Stimulated activated memory B cell treated with anti-CD40 and anti-IgM and Interleukin-4, amounts not matched to agents 10 μg/mL and 1 μg/mL and 100 μg/mL, for 72 hours (primary cell): Measurements from ENCODE around the gene TMCO4.

Experiments used
- ATAC-seq: fragments of 150-1000 bp; cut with Tn5 transposase; 2 replicates; pipeline ENCODE4 v1.10.0; 2021
- H3K27ac Mint-ChIP-seq: one replicate; pipeline ENCODE4 v1.8.0; 2022; ENCODE audit warnings: mild to moderate bottlenecking, mixed read lengths
- H3K27me3 Mint-ChIP-seq: one replicate; pipeline ENCODE4 v1.8.0; 2022; ENCODE audit warnings: mixed read lengths
- H3K36me3 Mint-ChIP-seq: one replicate; pipeline ENCODE4 v1.8.0; 2022; ENCODE audit warnings: mixed read lengths
- H3K4me1 Mint-ChIP-seq: one replicate; pipeline ENCODE4 v1.8.0; 2022; ENCODE audit warnings: mixed read lengths
- H3K4me3 Mint-ChIP-seq: one replicate; pipeline ENCODE4 v1.8.0; 2022; ENCODE audit warnings: mild to moderate bottlenecking, moderate library complexity, mixed read lengths
- H3K9me3 Mint-ChIP-seq: one replicate; pipeline ENCODE4 v1.8.0; 2022; ENCODE audit warnings: mixed read lengths

TMCO4 gene

DNA sequence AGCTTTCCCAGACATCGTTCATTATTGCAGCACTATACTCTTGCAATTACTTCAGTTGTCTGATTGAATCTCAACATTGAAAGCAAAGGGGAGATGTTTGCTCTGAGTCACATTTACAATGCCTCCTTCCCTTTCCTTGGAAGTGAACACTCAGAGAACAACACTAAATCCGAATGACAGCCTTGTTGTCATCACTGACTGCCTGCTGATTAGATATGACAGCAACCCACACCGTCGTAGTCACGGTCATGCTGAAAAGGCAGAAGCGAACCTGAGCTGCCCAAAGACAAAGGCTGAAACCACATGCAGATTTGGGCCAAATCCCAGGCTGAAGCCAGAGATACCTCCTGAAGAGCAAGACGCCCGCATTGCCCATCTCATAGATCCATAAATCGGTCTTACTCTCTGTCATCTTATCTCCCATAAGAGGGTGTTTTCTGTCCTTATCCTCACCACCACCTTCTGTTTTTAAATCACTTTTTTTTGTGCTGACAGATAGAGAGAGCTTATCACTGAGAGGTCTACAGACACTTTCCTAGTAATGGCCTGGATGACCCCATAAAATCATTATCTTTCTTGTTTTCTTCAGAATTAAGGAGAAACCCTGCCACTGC, 47.5 kb downstream of the TMCO4 start:
- no peak for ATAC-seq
- no peaks in the 10 kb centered on the region for H3K4me1 Mint-ChIP-seq
- peaks cover 60% of the 10 kb centered on the region for H3K36me3 Mint-ChIP-seq
- H3K4me3 Mint-ChIP-seq, result no peak overlapping the region
- no peaks in the 10 kb centered on the region for H3K27me3 Mint-ChIP-seq
- peaks cover 3% of the 10 kb centered on the region for H3K9me3 Mint-ChIP-seq
- H3K27ac Mint-ChIP-seq, result no peak overlapping the region

DNA sequence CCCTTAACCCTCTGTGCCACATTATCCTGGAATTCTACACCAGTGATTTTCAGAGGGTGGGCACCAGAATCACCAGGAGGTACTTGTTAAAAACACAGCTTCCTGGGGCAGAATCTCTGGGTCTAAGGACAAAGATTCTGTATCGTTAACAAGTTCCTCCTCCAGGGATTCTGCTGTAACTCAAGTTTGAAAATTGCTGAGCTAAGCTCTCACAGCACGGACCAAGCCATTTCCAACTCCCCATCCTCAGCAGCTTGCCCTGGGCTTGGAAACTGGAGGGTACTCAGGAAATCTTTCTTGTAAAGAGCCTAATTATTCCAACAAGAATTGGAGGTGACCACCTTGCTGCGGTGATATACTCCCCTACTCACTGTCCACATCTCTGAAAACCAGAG, 48.8 kb downstream of the TMCO4 start:
- H3K36me3 Mint-ChIP-seq, result peaks cover 64% of the 10 kb centered on the region
- no peak overlapping the region for H3K4me3 Mint-ChIP-seq
- no peaks in the 10 kb centered on the region for H3K27me3 Mint-ChIP-seq
- no peak overlapping the region for H3K27ac Mint-ChIP-seq
- peaks cover 3% of the 10 kb centered on the region for H3K9me3 Mint-ChIP-seq
- no peak for ATAC-seq
- no peaks in the 10 kb centered on the region for H3K4me1 Mint-ChIP-seq

DNA sequence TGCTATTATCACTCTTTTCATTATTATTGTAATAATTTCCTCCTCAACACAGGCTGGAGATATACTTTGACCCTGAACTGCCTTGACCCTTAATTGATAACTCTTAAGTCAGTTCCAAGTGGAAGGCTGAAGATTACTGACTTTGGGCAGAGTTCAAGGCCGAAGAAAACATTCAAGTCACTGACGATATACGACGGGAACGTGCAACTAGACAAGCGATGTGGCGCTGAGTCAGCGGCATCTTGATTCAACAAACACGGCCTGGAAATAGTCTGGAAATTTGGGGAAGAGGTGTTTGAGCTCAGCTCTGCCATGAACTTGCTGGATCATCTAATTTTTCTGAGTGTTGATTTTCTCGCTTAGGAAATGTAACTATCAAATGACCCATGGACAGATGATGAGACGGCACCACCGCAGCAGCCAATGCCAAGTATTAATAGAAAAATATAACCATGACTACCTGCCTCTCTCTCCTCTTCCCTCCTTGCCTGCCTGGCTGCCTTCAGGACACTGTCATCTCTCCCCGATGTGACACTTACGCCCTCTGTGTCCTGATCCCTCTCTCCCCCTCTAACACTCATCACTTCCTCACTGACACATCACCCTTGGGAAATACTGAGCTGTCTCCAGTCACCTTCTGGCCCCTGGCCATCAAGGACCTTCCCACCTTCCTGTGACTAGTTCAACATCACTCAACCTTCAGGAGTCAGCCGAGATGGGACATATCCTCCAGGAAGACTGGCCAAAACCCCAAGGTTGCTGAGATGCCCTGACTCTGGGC, 49.4 kb downstream of the TMCO4 start:
- H3K4me1 Mint-ChIP-seq, result no peaks in the 10 kb centered on the region
- no peak for ATAC-seq
- peaks cover 64% of the 10 kb centered on the region for H3K36me3 Mint-ChIP-seq
- H3K27ac Mint-ChIP-seq, result no peak overlapping the region
- no peaks in the 10 kb centered on the region for H3K27me3 Mint-ChIP-seq
- peaks cover 3% of the 10 kb centered on the region for H3K9me3 Mint-ChIP-seq
- no peak overlapping the region for H3K4me3 Mint-ChIP-seq

DNA sequence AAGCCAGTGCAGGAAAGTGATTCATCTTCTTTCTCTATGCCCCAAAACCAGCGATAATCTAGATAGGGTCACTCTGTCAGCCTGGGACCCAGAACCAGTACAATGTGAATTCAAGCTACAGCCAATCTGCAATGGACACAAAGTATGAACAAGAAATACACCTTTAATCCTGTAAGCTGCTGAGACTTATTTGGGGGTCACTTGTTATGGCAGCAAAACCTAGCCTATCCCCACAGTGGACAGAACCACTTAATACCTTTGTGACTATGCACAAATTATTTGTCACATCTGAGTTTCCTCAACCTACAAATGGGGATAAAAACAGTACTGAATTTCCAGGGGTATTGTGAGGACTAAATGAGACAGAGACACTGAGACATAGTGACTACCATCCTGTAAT, 50.0 kb downstream of the TMCO4 start:
- Mint-ChIP-seq H3K9me3 (peaks cover 3% of the 10 kb centered on the region), H3K4me1 (no peaks in the 10 kb centered on the region), H3K27ac (no peak overlapping the region), H3K27me3 (no peaks in the 10 kb centered on the region), H3K4me3 (no peak overlapping the region), H3K36me3 (peaks cover 67% of the 10 kb centered on the region)
- ATAC-seq, result no peak

DNA sequence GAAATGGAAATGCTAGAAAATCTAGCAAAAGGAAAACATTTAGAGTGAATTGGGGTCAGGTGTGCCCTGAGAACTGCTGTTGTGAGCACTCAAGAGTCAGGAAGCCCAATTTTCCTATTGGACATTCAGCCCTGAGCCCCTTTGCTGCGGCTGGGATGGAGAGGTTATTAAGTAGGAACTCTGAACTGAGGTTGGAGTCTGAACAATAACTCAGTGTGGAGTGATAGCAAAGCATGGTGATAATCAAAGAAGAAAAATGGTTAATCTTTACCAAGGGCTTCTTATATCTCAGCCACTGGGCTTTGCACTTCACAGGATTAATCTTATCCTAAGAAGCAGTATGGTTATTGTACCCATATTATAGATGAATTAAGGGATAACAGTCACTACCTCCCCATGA, 52.0 kb downstream of the TMCO4 start:
- no peak for ATAC-seq
- Mint-ChIP-seq H3K27ac (no peak overlapping the region), H3K4me3 (no peak overlapping the region), H3K4me1 (no peaks in the 10 kb centered on the region), H3K9me3 (peaks cover 3% of the 10 kb centered on the region), H3K36me3 (peaks cover 80% of the 10 kb centered on the region), H3K27me3 (no peaks in the 10 kb centered on the region)

DNA sequence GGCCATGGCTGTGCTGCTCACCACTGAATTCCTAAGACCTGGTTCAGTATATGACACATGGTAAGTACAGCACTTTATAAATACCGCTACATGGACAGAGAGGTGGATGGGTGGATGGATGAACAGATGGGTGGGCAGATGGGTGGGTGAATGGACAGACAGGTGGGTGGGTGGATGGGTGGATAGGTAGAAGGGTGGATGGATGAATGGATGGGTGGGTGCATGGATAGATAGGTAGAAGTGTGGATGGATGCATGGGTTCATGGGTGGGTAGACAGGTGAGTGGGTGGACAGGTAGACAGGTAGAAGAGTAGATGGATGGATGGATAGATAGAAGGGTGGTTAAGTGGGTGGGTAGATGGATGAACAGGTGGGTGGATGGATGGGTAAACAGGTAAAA, 54.8 kb downstream of the TMCO4 start:
- H3K36me3 Mint-ChIP-seq, result peaks cover 72% of the 10 kb centered on the region
- H3K4me1 Mint-ChIP-seq, result no peaks in the 10 kb centered on the region
- H3K4me3 Mint-ChIP-seq, result no peak overlapping the region
- H3K27ac Mint-ChIP-seq, result no peak overlapping the region
- no peaks in the 10 kb centered on the region for H3K27me3 Mint-ChIP-seq
- no peak for ATAC-seq
- peaks cover 3% of the 10 kb centered on the region for H3K9me3 Mint-ChIP-seq

DNA sequence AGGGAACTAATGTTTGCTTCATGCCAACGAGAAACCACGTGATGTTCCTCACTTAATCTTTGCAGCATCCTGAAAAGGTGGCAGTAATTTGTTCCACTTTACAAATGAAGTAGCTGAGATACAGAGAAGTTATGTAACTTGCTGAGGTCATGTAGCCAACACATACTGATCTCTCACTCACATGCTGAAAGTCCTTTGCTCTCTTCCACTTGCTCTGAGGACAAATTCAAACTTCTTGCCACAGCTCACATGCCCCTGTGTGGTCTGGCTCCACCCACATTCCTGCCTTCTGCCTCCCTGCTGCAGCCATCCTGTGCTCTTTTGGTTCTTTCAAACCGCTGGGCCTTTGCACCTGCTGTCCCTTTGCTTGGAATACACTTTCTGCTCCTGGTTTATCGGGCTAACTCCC, 55.4 kb downstream of the TMCO4 start:
- no peaks in the 10 kb centered on the region for H3K27me3 Mint-ChIP-seq
- no peaks in the 10 kb centered on the region for H3K4me1 Mint-ChIP-seq
- ATAC-seq, result no peak
- H3K4me3 Mint-ChIP-seq, result no peak overlapping the region
- H3K27ac Mint-ChIP-seq, result no peak overlapping the region
- H3K9me3 Mint-ChIP-seq, result peaks cover 3% of the 10 kb centered on the region
- peaks cover 72% of the 10 kb centered on the region for H3K36me3 Mint-ChIP-seq

DNA sequence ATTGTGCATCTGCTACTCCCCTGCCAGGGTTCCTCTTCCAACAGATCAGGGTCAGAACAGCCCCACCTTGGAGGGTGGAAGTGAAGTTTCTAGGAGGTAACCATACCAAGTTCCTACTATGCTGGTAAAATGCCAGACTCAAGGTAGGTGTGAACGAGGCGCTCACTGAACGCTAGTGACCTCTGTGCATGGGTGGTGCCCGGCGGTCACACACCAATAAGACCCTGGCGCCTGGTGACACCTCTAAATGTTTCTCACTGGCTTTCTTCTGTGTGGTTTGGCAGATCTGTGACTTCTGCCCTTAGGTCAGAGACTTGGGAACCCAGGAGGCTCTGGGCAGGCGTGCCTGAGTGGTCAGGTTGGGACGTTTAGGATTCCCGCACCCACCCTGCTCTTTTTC, 55.9 kb downstream of the TMCO4 start:
- Mint-ChIP-seq H3K27me3 (no peaks in the 10 kb centered on the region), H3K4me3 (no peak overlapping the region), H3K36me3 (peaks cover 73% of the 10 kb centered on the region), H3K9me3 (peaks cover 3% of the 10 kb centered on the region), H3K27ac (no peak overlapping the region), H3K4me1 (no peaks in the 10 kb centered on the region)
- no peak for ATAC-seq

DNA sequence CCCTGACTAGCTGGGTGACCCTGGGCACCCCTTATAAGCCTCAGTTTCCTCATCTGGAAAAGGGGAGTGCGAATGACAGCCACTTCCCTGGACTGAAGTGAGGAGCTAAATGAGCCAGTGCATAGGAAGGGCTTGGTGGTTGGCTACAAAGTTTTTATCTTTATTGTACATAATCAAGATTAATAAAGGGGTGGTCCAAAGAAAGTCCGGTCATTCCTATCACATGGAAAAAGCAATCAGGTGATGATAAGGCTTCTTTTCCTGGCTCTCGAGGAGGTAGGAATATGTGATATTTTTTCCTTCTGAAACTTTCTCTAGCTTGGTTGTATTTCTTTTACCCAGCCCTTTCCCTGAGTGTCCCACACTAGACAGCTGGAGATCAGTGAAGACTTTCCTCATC, 56.5 kb downstream of the TMCO4 start:
- peaks cover 79% of the 10 kb centered on the region for H3K36me3 Mint-ChIP-seq
- H3K4me1 Mint-ChIP-seq, result no peaks in the 10 kb centered on the region
- H3K4me3 Mint-ChIP-seq, result no peak overlapping the region
- no peak overlapping the region for H3K27ac Mint-ChIP-seq
- no peak for ATAC-seq
- H3K9me3 Mint-ChIP-seq, result peaks cover 3% of the 10 kb centered on the region
- no peaks in the 10 kb centered on the region for H3K27me3 Mint-ChIP-seq

DNA sequence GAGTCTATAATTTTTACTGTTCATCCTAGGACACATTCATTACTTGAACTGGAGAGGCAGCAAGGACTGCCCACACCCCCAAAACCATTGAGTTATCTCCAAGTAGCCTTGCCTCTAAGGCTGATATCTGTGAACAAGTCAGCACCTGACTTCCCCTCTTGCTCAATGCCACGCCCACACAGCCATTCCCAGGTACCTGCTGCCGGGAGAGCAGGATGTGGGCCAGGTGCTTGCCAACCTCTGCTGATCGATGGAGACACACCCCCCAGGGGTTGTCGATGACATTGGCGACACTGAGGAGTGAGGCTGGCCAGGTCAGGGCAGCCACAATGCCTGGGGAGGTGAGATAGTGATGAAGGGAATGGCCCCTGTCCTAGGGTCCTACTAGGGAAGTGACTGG, 60.1 kb downstream of the TMCO4 start:
- H3K27me3 Mint-ChIP-seq, result no peaks in the 10 kb centered on the region
- no peak overlapping the region for H3K27ac Mint-ChIP-seq
- H3K9me3 Mint-ChIP-seq, result peaks cover 3% of the 10 kb centered on the region
- no peak for ATAC-seq
- H3K4me3 Mint-ChIP-seq, result no peak overlapping the region
- H3K4me1 Mint-ChIP-seq, result no peaks in the 10 kb centered on the region
- peaks cover 78% of the 10 kb centered on the region for H3K36me3 Mint-ChIP-seq

DNA sequence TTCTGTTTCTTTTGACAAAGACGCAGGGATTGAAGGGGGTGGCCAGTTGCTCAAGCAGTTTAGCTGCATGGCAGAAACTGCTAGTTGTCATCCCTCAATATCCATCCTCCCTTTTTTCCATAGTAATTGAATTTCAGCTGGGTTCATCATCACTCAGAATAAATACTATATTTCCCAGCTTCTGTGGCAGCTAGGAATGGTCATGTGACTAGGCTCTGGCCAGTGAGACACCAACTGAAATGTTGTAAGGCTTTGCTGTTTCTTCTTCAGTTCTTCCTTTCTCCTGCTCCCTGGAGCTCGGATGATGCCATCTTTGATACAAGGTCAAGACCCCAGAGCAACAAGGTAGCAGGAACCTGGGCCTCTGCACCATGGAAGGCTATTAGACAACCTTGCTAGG, 61.0 kb downstream of the TMCO4 start:
- Mint-ChIP-seq H3K36me3 (peaks cover 78% of the 10 kb centered on the region), H3K4me3 (no peak overlapping the region), H3K27me3 (no peaks in the 10 kb centered on the region), H3K27ac (no peak overlapping the region), H3K4me1 (no peaks in the 10 kb centered on the region), H3K9me3 (peaks cover 3% of the 10 kb centered on the region)
- no peak for ATAC-seq

DNA sequence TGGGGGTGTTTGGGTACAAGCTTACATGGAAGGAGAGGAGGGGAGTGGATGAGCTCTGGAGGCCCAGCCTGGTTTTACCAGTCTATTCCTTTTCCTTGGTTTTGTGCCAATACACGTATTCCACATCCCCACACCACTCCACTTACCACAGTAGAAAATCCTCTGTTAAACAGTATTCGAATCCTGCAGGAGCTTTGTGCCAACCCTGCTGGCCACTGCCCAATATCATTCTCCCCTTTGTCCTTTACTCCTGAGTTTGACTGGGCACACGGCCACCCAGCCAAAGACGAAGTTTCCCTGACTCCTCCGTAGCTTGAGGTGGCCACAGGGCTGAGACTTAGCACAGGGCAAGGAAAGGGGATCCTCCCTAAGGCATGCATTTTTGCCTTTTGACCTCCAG, 61.6 kb downstream of the TMCO4 start:
- Mint-ChIP-seq H3K9me3 (peaks cover 3% of the 10 kb centered on the region), H3K27ac (no peak overlapping the region), H3K4me1 (no peaks in the 10 kb centered on the region), H3K36me3 (peaks cover 81% of the 10 kb centered on the region), H3K27me3 (no peaks in the 10 kb centered on the region), H3K4me3 (no peak overlapping the region)
- no peak for ATAC-seq

DNA sequence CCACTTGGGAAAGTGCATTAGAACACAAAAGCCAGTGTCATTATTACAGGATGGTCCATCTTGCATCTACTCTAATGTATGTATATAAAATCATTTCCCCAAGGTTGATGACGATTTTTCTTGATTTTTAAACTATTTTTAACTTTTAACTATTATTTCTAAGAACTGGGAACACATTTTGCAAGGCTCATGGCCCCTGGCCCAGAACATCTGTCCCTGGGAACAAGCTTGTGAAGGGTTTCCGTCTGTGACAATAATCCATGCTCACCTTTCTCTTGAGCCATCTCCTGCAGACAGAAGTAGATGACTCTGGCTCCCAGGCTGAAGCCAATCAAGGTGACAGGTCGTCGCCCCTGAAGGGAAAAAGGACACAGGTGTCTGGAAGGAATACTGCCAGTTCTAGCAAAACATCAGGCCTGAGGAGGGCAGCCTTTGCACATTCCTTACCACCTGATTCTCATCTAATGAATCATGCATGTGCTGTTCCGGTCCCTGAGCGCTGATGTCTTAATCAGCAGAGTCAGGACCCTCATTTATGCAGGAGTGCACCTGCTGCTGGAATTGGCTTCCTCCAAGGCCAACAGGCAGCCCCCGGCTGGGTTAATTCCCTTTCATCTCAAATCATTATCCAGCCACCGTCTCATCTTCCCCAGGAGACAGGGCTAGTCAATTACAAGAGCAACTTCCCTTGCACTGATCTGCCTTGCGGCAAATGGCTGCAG, 62.5 kb downstream of the TMCO4 start:
- Mint-ChIP-seq H3K27me3 (no peaks in the 10 kb centered on the region), H3K36me3 (peaks cover 88% of the 10 kb centered on the region), H3K27ac (no peak overlapping the region), H3K9me3 (peaks cover 3% of the 10 kb centered on the region), H3K4me3 (no peak overlapping the region), H3K4me1 (no peaks in the 10 kb centered on the region)
- ATAC-seq, result no peak

DNA sequence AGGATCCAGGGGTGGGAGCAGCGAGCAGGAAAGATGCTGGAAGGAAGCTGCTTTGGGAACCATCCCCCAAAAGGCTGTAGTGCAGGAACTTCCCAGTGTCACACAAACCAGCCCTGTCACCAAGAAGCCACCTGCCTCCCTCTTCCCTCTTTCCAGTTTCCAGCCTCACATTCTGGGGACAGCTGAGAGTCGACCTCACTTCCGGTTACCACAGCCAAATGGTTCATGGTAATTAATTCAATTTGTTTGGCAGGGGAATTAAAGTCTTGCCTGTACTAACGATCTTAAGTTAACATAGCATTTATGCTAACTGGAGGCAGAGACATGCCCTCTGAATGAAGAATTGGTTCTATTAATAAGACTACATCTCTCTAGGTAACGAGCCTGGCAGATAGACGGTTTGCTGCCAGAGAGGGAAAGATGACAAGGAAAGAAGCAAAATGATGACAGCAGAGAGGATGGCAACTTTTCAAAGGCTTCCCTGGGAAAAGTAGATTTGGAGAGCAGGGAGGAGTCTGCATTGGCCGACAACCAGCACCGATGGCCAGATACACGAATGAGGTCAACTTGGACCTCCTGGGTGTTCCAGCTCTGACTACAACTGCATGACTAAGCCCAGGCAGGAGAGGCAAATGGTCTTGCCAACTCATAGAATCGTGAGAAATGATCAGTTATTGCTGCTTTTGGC, 64.1 kb downstream of the TMCO4 start:
- Mint-ChIP-seq H3K36me3 (peaks cover 91% of the 10 kb centered on the region), H3K27me3 (no peaks in the 10 kb centered on the region), H3K9me3 (peaks cover 8% of the 10 kb centered on the region), H3K4me3 (no peak overlapping the region), H3K4me1 (no peaks in the 10 kb centered on the region), H3K27ac (no peak overlapping the region)
- ATAC-seq, result no peak

DNA sequence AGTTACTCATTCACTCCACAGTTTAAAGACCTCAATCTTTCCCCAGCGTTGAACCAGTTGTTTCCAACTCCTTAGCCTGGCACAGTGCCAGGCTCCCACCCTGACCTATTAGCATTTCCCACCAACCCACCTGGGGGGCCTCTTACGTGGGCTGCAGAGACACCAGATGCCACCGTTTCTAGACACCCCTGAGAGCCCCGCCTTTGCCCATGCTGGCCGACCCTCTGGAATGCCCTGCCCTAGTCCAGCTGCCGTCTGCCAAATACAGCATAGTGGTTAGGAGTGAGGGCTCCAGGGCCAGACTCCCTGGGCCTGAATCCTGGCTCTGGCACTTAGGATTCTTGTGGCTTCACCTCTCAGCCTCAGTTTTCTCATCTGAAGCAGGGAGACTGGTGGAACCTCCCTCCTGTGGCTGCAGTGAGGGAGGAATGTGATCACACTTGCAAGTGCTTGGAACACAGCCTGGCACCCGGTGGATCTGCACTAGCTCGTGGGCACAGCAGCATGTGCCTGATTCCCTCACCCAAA, 65.2 kb downstream of the TMCO4 start:
- H3K36me3 Mint-ChIP-seq, result peaks cover 90% of the 10 kb centered on the region
- H3K4me1 Mint-ChIP-seq, result no peaks in the 10 kb centered on the region
- H3K27ac Mint-ChIP-seq, result no peak overlapping the region
- no peak overlapping the region for H3K4me3 Mint-ChIP-seq
- H3K9me3 Mint-ChIP-seq, result peaks cover 8% of the 10 kb centered on the region
- H3K27me3 Mint-ChIP-seq, result no peaks in the 10 kb centered on the region
- no peak for ATAC-seq
